ENCODE data around the gene VPREB1. TPM values are rescaled to one million over a fixed set of nuclear protein-coding genes. Genes with fewer than 3 reads are reported as not detected.
"Not testable (repeated sequence)": the region's sequence is repeated elsewhere in the genome, so short reads cannot be mapped to it uniquely, and the experiment has no call there.

The VPREB1 gene
- total RNA-seq, 2 donors from 2014 or later: not detected

DNA sequence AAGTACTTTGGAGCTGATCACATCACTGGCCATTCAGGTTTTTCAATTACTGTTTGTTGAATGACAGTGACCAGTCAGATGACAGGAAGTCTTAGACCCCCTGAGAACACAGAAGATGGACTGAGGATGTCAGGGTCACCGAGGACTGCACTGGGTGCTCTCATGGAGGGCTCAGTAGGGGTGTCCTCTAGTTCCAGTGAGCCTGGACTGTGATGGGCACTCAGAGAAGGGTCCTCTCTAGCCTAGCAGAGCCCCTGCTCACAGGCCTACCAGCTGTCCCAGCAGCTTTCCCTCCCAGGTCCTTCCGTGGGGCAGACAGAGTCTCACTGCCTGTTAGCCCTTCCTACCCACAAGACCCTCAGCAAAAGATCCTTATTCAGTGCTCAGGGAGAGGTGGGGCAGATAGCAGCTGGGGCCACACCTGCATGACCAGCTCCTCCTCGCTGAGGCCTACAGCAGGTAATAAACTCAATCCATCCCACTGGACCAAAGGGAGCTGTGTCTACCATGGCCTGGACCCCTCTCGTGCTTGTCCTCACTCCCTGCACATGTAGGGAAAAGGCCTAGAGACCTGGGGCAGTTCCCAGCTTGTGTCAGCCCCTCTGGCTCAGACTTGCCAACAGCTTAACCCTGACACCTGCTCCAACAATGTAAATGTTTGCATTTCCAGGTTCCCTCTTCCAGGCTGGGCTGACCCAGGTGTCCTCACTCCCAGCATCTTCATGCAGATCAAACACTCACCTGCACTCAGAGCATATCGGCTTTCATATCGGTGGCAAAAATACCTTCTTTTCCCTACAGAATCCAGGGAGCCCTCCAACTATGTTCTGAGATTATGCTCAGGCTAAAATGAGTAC is 25.2 kb upstream of the VPREB1 start:
- no peak overlapping the region for H3K27ac ChIP-seq
- WGBS: 89% methylated on average over 5 of the region's 6 CpGs
- intact Hi-C loops (cut with DNase I): no loop called here

DNA sequence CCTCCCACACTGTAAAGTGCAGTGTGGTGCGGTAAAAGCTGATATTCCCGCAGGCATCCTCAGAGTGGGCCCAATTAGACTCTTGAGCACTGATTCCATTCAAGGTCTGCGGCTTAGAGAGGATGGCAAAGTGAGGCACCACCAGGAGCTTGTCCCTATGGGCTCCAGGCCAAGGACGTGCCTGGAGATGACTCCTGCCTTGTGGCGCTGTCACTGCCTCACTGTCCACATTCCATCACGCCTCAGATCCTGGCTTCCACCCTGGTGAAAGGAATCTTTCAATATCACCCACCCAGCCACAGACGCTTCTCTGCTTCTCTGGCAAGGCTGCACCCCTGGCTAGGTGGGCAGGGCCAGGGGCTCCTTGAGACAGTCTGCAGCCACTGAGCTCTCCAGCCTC is 23.5 kb upstream of the VPREB1 start:
- H3K36me3 ChIP-seq; H3K4me3 ChIP-seq; H3K27me3 ChIP-seq (replicated peaks; ENCODE audit: insufficient read depth); H3K9me3 ChIP-seq; H3K4me1 ChIP-seq (replicated peaks); H3K27ac ChIP-seq; intact Hi-C loops (cut with DNase I); DNase-seq (ENCODE audit: low spot score): not testable (repeated sequence)
- WGBS: 92% methylated on average over 2 of the region's 7 CpGs

More for the DNA sequence above, 25.2 kb upstream of the VPREB1 start:
- Histone ChIP-seq H3K4me1 (replicated peaks) (no peaks in the 10 kb centered on the region), H3K4me3 (no peak overlapping the region), H3K9me3 (no peaks in the 10 kb centered on the region), H3K27me3 (replicated peaks; ENCODE audit: insufficient read depth) (no peaks in the 10 kb centered on the region), H3K36me3 (no peaks in the 10 kb centered on the region)
- TF ChIP-seq, protein P1, sequence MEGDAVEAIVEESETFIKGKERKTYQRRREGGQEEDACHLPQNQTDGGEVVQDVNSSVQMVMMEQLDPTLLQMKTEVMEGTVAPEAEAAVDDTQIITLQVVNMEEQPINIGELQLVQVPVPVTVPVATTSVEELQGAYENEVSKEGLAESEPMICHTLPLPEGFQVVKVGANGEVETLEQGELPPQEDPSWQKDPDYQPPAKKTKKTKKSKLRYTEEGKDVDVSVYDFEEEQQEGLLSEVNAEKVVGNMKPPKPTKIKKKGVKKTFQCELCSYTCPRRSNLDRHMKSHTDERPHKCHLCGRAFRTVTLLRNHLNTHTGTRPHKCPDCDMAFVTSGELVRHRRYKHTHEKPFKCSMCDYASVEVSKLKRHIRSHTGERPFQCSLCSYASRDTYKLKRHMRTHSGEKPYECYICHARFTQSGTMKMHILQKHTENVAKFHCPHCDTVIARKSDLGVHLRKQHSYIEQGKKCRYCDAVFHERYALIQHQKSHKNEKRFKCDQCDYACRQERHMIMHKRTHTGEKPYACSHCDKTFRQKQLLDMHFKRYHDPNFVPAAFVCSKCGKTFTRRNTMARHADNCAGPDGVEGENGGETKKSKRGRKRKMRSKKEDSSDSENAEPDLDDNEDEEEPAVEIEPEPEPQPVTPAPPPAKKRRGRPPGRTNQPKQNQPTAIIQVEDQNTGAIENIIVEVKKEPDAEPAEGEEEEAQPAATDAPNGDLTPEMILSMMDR (IDR thresholded peaks at IDR 0.05): no peak
- TF ChIP-seq POLR2A (IDR thresholded peaks at IDR 0.05): no peak
- no peak for TF ChIP-seq POLR2AphosphoS5 (IDR thresholded peaks at IDR 0.05)
- DNase-seq (ENCODE audit: low spot score): no peak

DNA sequence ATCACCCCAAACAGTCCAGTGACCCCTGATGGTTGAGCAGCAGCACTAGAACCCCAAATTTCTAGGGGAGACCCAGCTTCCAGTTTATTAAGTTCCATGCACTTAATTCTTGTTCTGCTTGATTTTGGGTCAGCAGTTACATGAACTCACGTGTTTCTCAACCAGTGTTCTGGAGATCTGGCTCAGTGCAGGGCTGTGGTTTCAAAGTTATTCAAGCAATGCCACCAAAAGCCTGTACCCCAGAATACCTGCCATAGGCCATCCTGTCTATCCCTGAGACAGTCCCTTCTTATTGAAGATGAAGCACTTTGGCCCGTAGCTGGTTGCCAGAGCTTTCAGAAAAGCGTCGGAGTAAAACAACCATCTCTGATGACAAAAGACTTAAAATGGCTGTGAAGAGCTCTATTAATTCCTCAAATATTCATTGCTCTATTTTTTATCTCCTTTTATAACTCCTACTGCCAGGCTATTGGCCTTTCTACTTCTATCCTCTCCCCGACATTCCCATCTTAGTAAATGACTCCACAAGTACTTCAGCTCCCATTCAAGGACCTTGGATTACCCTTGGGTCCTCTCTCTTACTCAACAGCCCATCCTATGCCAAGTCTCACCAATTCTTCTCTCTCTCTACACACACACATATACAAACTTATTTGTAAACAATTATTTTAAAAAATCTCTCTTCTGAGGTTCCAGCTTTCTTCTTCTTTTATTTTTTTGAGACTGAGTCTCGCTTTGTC is 18.0 kb upstream of the VPREB1 start:
- H3K27me3 ChIP-seq (replicated peaks; ENCODE audit: insufficient read depth): no peaks in the 10 kb centered on the region
- TF ChIP-seq POLR2A (IDR thresholded peaks at IDR 0.05) (no peak), POLR2AphosphoS5 (IDR thresholded peaks at IDR 0.05) (no peak)
- TF ChIP-seq, protein P1 (IDR thresholded peaks at IDR 0.05): no peak
- DNase-seq (ENCODE audit: low spot score): no peak
- WGBS: 84% methylated on average over 6 of the region's 6 CpGs
- intact Hi-C loops (cut with DNase I): no loop called here
- H3K27ac ChIP-seq: no peak overlapping the region
- no peaks in the 10 kb centered on the region for H3K4me1 ChIP-seq (replicated peaks)
- H3K9me3 ChIP-seq: no peaks in the 10 kb centered on the region
- no peaks in the 10 kb centered on the region for H3K36me3 ChIP-seq
- H3K4me3 ChIP-seq: no peak overlapping the region

DNA sequence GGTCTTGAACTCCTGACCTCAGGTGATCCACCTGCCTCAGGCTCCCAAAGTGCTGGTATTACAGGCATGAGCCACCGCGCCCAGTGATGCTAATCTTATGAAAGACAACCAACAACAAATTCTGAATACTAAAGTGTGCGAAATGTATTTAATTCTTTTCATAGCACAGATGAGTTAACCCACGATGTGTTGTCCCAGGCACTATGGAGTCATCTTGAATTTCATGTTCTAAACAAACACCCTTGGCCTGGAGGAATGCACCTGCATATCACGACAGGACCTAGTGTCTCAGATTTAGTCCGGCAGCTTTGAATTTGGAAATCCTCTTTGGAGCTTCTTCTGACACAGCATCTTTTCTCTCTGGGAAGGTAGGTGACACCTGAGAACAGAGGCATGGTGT is 16.2 kb upstream of the VPREB1 start:
- H3K4me1 ChIP-seq (replicated peaks): no peaks in the 10 kb centered on the region
- H3K9me3 ChIP-seq: no peaks in the 10 kb centered on the region
- TF ChIP-seq, protein P1 (IDR thresholded peaks at IDR 0.05): no peak
- no peak for TF ChIP-seq POLR2AphosphoS5 (IDR thresholded peaks at IDR 0.05)
- no peak for TF ChIP-seq POLR2A (IDR thresholded peaks at IDR 0.05)
- H3K27ac ChIP-seq: no peak overlapping the region
- WGBS: 84% methylated on average over 6 of the region's 6 CpGs
- no peaks in the 10 kb centered on the region for H3K36me3 ChIP-seq
- H3K4me3 ChIP-seq: no peak overlapping the region
- H3K27me3 ChIP-seq (replicated peaks; ENCODE audit: insufficient read depth): no peaks in the 10 kb centered on the region
- no peak for DNase-seq (ENCODE audit: low spot score)
- intact Hi-C loops (cut with DNase I): no loop called here

DNA sequence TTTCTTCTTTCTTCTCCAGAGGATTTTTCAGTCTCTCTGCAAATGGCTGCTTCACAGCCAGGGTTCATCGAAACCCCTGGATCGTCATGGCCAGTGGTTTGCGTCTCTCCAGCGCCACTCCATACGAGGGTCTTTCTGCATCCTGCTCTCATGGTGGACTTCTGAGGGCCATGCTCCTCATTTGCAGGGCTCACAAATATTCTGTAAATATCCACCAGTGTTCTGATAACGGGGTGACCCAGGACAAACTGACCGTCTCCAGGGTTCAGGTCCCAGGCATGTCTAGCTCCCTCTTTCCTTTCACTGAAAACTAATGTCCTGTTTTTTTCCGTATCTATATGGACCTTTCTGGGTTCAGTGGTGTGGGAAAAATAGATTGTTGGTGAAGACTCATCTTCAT is 15.7 kb upstream of the VPREB1 start:
- intact Hi-C loops (cut with DNase I): no loop called here
- no peak overlapping the region for H3K4me3 ChIP-seq
- WGBS: 87% methylated on average over 8 of the region's 8 CpGs
- DNase-seq (ENCODE audit: low spot score): no peak
- no peaks in the 10 kb centered on the region for H3K4me1 ChIP-seq (replicated peaks)
- H3K27ac ChIP-seq: no peak overlapping the region
- TF ChIP-seq POLR2AphosphoS5 (IDR thresholded peaks at IDR 0.05) (no peak), POLR2A (IDR thresholded peaks at IDR 0.05) (no peak)
- TF ChIP-seq, protein P1 (IDR thresholded peaks at IDR 0.05): no peak
- no peaks in the 10 kb centered on the region for H3K27me3 ChIP-seq (replicated peaks; ENCODE audit: insufficient read depth)
- H3K36me3 ChIP-seq: no peaks in the 10 kb centered on the region
- H3K9me3 ChIP-seq: no peaks in the 10 kb centered on the region

All from prostate gland (tissue), 2 donors.